Measurements from ENCODE around the gene PTPRT. TPM values are rescaled to one million over a fixed set of nuclear protein-coding genes. Genes with fewer than 3 reads are reported as not detected.

The PTPRT gene
- total RNA-seq, 1 experiment from 2014 or later = 0.13 TPM

DNA sequence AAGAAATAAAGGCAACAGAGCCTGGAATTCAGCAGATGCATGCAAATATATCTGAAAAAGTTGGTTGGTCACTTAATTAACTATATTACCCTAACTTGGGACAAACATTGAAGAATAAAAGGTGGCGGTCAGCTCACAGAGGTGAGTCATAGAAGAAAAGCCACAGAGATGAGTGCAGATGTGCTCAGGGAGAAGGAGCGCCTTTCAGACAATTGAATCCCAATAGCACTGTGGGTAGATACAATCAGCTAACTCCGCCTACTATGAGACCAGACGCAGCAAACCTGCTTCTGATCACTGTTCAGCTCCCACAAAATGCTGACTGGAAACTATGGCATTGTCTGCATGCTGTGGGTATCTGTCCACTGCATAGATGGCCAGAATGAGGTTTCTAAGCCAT is 447.8 kb downstream of the PTPRT start:
- H3K9ac ChIP-seq (ENCODE audit: extremely low read depth, insufficient read length, low read length) = no peak overlapping the region
- no peak overlapping the region for H3K23ac ChIP-seq (ENCODE audit: insufficient read length, low read depth, low read length)
- TF ChIP-seq, protein P1, sequence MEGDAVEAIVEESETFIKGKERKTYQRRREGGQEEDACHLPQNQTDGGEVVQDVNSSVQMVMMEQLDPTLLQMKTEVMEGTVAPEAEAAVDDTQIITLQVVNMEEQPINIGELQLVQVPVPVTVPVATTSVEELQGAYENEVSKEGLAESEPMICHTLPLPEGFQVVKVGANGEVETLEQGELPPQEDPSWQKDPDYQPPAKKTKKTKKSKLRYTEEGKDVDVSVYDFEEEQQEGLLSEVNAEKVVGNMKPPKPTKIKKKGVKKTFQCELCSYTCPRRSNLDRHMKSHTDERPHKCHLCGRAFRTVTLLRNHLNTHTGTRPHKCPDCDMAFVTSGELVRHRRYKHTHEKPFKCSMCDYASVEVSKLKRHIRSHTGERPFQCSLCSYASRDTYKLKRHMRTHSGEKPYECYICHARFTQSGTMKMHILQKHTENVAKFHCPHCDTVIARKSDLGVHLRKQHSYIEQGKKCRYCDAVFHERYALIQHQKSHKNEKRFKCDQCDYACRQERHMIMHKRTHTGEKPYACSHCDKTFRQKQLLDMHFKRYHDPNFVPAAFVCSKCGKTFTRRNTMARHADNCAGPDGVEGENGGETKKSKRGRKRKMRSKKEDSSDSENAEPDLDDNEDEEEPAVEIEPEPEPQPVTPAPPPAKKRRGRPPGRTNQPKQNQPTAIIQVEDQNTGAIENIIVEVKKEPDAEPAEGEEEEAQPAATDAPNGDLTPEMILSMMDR (conservative IDR thresholded peaks at IDR 0.05) = no peak
- Mint-ChIP-seq H3K4me1 (peaks cover 0 to 8% of the 10 kb centered on the region in 2 experiments; a peak in 1 of 4 replicates), H3K27me3 (ENCODE audit: low read depth) (peaks cover 9% of the 10 kb centered on the region), H3K4me3 (no peak overlapping the region), H3K27ac (no peak overlapping the region), H3K9me3 (no peaks in the 10 kb centered on the region; a peak in 1 of 5 replicates), H3K36me3 (ENCODE audit: insufficient read depth in 1 of 3, low read depth in 3 of 3) (no peaks in the 10 kb centered on the region)
- H3K79me2 ChIP-seq (ENCODE audit: insufficient read depth, low read length) = no peaks in the 10 kb centered on the region
- H3T11ph ChIP-seq (ENCODE audit: low read length) = no peak overlapping the region
- H3K14ac ChIP-seq (ENCODE audit: insufficient read depth, low read length) = no peak overlapping the region
- H3K79me1 ChIP-seq (ENCODE audit: insufficient read depth, low read depth, low read length, poor library complexity, severe bottlenecking) = no peaks in the 10 kb centered on the region
- no peak for DNase-seq
- H4K20me1 ChIP-seq (ENCODE audit: control insufficient read depth, insufficient read depth, insufficient read length) = no peaks in the 10 kb centered on the region
- H3K4me2 ChIP-seq (ENCODE audit: insufficient read depth, insufficient read length, low read length) = no peak overlapping the region
- no peak overlapping the region for H2AK5ac ChIP-seq (ENCODE audit: insufficient read length, low read length)
- no peak overlapping the region for H3K4ac ChIP-seq (ENCODE audit: low read depth, low read length)
- no peak overlapping the region for H3K56ac ChIP-seq (ENCODE audit: insufficient read length, low read depth, low read length)
- no peaks in the 10 kb centered on the region for H3K9me3 ChIP-seq (ENCODE audit: control insufficient read depth, low read depth, low read length)
- no peak overlapping the region for H2BK5ac ChIP-seq (ENCODE audit: insufficient read length, low read length)
- H2BK15ac ChIP-seq (ENCODE audit: low read depth, low read length) = no peak overlapping the region
- H3K18ac ChIP-seq (ENCODE audit: insufficient read length, low read depth, low read length) = no peak overlapping the region
- no CpG with 5 or more reads among the region's 4 CpGs for WGBS (ENCODE audit: extremely low coverage, insufficient read length, low lambda C conversion rate)
- H3K27ac ChIP-seq (ENCODE audit: insufficient read length, low read depth, low read length) = no peak overlapping the region
- no peak overlapping the region for H4K8ac ChIP-seq (replicated peaks; ENCODE audit: insufficient read length, low read depth, low read length)
- no peaks in the 10 kb centered on the region for H3K23me2 ChIP-seq (ENCODE audit: insufficient read length, low read depth, low read length, poor library complexity, severe bottlenecking)
- no peak overlapping the region for H2BK120ac ChIP-seq (ENCODE audit: low read depth, low read length, poor library complexity, severe bottlenecking)
- H4K5ac ChIP-seq (ENCODE audit: insufficient read length, low read depth, low read length) = no peak overlapping the region
- H2BK20ac ChIP-seq (ENCODE audit: low read depth, low read length, poor library complexity, severe bottlenecking) = no peak overlapping the region
- no peak overlapping the region for H2AFZ ChIP-seq (ENCODE audit: low read length)
- H2BK12ac ChIP-seq (ENCODE audit: insufficient read length, low read depth, low read length) = no peak overlapping the region
- H4K91ac ChIP-seq (ENCODE audit: insufficient read length, low read depth, low read length) = no peak overlapping the region
- H3K27me3 ChIP-seq (ENCODE audit: insufficient read depth, low read length) = no peaks in the 10 kb centered on the region
- no peaks in the 10 kb centered on the region for H3K4me1 ChIP-seq (ENCODE audit: insufficient read depth, low read length)
